GM12801 (cell line): ENCODE data around the gene DDX53.

ENCODE experiments used
- CTCF ChIP-seq: IDR thresholded peaks from one replicate; pipeline ENCODE4 v1.5.1; 2011; ENCODE audit warnings: control low read depth; ENCODE audit not compliant: insufficient read length; ENCODE audit errors: extremely low read depth

Gene DDX53

GRCh38 chrX:22999696-23000223 lies at the start of gene DDX53:
TSS of gene DDX53 (plus strand) at chrX:22999960. CDS start at chrX:23000058, 98 bp downstream.
- no peak for TF ChIP-seq CTCF

GRCh38 chrX:22950269-22951266 lies 49.2 kb upstream of the DDX53 start:
- TF ChIP-seq CTCF: no peak

GRCh38 chrX:22952010-22952409 lies 47.8 kb upstream of the DDX53 start:
- TF ChIP-seq CTCF: no peak

- TF ChIP-seq CTCF: no peak
Measured at GRCh38 chrX:22958250-22958649, 41.5 kb upstream of the DDX53 start.

GRCh38 chrX:22959204-22959920 lies 40.4 kb upstream of the DDX53 start:
- no peak for TF ChIP-seq CTCF

- no peak for TF ChIP-seq CTCF
Measured at GRCh38 chrX:22963196-22963595, 36.6 kb upstream of the DDX53 start.

GRCh38 chrX:22968494-22968893 lies 31.3 kb upstream of the DDX53 start:
- TF ChIP-seq CTCF: no peak
